ENCODE results near the gene FOXN3.

Gene FOXN3

DNA sequence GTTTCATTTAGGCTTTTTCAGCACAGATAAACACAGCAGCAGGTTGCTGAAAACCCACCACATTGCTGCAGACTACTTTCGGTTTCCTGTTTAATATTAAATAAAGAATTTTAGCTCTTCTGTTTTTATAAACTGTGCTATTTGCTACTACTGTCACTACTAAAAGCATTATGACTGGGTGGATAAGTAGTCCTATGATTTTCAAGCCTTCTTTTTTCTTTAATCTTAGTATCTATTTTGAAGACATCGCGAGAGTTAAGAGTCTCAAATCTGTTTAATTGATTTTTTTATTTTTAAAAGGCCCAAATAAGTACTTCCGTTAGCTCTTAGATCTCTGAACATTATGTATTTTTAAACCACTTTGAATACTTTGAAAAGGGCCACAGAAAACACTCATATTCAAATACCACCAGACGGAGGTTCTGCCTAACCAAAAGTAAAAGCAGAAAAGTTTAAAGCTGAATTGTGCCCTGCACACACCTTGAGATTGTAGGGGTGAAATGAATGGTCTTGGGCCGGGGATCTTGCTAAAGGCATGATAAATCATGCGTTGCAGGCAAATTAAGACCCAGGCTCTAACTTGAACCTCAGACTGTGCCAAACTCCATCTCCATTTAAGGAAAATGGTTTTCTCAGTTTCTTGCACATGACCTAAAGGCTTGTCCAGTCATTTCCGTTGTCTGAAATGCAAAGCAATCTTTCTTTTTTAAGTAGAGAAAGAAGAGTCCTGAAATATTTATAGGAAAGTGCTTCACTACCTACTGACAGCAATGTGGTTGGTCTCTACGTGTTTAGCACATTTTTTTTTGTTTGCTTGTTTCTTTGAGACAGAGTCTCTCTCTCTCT is 13.6 kb upstream of the FOXN3 start:
- DNase-seq (ENCODE audit: low spot score), result no peak

GRCh38 chr14:89429199-89430181 is 12.5 kb upstream of the FOXN3 start:
- DNase-seq (ENCODE audit: low spot score), result no peak

GRCh38 chr14:89428546-89429198 is 11.6 kb upstream of the FOXN3 start:
- no peak for DNase-seq (ENCODE audit: low spot score)

GRCh38 chr14:89428173-89428523 is 11.1 kb upstream of the FOXN3 start:
- no peak for DNase-seq (ENCODE audit: low spot score)

GRCh38 chr14:89427426-89428172 is 10.6 kb upstream of the FOXN3 start:
- peak; percentile 41 for DNase-seq (ENCODE audit: low spot score)

- no peak for DNase-seq (ENCODE audit: low spot score)
Observed at GRCh38 chr14:89425931-89426330, 8.9 kb upstream of the FOXN3 start.

DNA sequence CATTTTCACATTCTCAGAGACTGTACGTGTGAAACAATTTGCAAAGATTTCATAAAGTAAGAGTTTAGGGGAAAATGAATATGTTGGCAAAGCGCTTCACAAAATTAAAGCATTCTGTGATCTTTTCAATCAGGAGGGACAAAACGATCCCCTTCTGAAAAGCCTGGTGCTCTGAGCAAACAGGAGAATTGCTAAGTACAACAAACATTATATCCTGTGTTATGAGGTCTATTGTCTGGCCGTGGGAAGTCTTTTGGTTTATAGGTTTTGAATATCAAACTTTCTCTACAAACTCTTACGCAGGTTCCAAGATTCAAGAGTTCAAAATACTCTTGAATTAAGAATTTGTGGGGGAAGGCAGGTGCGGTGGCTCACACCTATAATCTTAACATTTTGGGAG is 7.2 kb upstream of the FOXN3 start:
- no peak for DNase-seq (ENCODE audit: low spot score)

DNA sequence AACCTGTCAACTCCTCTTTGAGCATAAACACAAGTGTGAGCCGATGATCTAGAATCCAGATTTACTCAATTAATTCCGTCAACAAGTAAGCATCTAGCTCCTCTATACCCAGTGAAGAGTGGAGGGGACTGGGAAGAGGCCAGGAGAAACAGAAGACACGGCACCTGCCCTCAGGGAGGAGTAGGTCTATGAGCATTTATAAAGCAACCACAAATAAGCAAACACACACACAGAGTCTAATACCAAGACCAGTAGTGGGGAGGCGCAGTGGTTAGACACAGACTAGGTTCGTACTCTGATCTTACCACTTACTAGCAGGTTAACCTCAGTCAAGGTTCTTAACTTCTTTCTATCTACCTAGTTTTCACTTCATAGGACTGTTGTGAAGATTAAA is 5.9 kb upstream of the FOXN3 start:
- DNase-seq (ENCODE audit: low spot score), result no peak

DNA sequence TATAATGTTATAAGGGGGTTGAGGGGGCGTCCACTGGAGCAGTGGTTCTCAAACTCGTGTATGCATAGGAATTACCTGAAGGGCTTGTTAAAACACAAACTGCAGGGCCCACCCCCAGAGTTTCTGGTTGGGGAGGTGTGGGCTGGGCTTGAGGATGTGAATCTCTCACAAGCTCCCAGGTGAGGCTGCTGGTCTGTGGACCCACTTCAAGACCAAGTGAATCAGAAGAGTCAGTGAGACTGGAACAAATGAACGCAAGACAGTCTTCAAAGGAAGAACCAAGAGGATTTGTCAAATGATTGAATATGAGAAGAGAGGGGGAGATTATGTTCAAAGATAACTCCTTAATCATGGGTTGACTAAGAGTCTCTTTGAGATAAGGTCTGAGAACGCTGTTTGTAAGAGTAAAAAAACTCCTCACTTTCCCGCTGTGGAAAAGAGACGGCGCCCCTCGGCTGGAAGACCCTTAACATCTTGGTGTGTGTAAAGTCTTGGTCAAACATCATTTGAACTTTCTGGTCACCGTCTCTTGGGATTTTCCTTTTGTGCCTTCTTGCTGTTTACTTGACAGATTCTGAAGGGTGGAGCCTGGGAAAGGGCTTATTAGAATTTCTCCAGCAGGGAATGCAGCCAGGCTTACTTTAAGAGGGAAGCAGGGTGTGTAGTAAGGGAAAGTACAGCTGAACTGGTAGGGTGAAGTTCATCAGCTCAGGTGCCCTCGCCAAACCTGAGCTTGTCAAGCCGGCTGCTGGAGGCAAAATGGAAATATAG is 5.3 kb upstream of the FOXN3 start:
- no peak for DNase-seq (ENCODE audit: low spot score)

GRCh38 chr14:89420502-89420901 is 3.5 kb upstream of the FOXN3 start:
- DNase-seq (ENCODE audit: low spot score), result no peak

DNA sequence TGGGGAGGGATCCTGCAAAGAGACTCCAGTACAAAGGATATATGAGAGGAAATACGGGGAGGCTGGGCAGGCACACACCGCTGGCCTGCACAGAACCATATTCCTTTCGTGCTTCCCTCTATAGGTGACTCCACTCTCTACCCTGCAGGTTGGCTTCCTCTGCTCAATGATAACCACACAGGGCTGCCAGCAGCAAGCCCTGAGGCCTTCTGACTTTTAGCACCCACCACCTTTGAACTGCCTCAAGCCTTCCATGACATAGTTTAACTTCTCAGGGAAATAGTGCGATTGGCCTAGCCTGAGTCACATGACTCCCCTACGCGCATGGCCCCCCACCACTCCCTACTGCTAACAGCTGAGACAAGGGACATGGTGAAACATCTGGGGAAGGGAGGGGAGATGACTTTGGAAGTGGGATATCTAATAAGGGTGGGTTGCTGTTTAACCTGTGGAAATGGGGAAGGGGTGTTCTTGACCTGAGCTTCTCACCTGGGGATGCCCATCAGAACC is 3.0 kb upstream of the FOXN3 start:
- DNase-seq (ENCODE audit: low spot score), result no peak

GRCh38 chr14:89418976-89419375 is 1.9 kb upstream of the FOXN3 start:
- DNase-seq (ENCODE audit: low spot score), result no peak

GRCh38 chr14:89418452-89418851 is 1.4 kb upstream of the FOXN3 start:
- DNase-seq (ENCODE audit: low spot score), result no peak

GRCh38 chr14:89417465-89418225 is 612 bp upstream of the FOXN3 start:
- DNase-seq (ENCODE audit: low spot score), result peak; percentile 43

DNA sequence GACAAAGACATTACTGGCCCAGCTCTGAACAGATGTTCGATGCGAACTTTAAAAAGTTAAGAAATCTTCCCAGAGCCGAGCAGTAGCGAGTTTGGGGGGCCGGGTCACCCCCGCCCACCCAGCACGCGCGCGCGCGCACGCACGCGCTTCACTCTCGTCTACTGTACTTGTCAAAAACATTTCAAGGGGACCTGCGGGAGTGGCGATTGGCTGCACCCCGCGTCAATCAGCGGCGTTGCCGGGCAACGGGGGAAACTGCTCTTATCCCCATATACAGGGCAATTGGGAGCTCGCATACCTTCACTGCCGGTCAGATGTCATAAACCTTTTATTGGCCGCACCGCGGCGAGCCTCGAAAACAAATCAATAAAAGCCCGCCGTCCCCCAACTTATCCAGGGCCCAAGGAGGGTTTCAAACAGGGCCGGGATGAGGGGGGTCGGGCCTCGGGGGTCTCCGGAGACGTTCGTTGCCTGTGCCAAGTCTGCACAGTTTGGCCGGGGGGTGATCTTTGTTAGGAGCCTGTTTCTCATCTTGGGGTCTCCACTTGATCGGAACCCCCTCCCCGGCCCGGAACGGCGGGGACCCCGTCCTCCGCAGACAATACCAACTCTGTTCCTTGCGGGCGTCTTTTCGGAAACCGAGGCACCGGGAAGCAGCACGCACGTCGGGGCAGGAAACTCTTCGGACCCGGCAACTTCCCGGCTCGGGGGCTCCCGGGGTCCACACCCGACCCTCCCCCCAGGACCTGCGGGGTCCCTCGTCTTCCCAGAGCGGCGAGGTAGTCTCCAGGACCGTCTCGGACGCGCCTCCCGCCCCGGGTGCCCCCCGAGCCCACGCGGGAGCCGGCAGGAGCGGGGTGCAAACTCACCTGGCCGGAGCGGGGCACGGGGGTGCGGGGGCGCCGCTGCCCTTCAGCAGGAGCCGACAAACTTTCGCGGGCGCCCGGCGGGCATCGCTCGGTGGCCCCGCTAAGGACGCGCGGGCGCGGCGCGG is 734 bp downstream of the FOXN3 start:
- peak; percentile 96 for DNase-seq (ENCODE audit: low spot score)

DNA sequence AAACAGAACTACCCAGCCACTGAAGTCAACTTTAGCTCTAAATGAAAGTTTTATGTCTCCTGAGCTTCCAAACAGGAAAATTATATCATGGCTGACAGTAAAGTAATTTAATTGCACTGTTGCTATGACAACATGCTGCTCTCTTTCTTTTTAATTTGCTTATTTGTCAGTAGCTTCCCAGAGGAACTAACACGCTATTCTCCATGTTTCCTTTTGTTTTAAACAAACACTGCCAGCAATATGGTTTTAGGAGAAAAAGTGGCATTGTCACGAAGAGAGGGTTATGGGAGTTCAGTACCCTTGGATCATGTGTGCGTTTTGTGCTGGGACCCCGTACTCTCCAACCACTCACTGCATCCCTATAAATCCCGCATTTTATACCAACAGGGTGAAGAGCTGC is 1.9 kb downstream of the FOXN3 start:
- DNase-seq (ENCODE audit: low spot score), result no peak

- no peak for DNase-seq (ENCODE audit: low spot score)
Observed at GRCh38 chr14:89411976-89412375, 5.1 kb downstream of the FOXN3 start.

GRCh38 chr14:89409961-89410360 is 7.1 kb downstream of the FOXN3 start:
- DNase-seq (ENCODE audit: low spot score), result no peak

Data from globus pallidus (tissue), 1 donor.